Measurements from ENCODE around the gene TRIM40. TPM values are rescaled to one million over a fixed set of nuclear protein-coding genes. Genes with fewer than 3 reads are reported as not detected.

The TRIM40 gene
- polyA plus RNA-seq, 2 of the 4 experiments (the other 2 are of a cell fraction) = 0.05 TPM

DNA sequence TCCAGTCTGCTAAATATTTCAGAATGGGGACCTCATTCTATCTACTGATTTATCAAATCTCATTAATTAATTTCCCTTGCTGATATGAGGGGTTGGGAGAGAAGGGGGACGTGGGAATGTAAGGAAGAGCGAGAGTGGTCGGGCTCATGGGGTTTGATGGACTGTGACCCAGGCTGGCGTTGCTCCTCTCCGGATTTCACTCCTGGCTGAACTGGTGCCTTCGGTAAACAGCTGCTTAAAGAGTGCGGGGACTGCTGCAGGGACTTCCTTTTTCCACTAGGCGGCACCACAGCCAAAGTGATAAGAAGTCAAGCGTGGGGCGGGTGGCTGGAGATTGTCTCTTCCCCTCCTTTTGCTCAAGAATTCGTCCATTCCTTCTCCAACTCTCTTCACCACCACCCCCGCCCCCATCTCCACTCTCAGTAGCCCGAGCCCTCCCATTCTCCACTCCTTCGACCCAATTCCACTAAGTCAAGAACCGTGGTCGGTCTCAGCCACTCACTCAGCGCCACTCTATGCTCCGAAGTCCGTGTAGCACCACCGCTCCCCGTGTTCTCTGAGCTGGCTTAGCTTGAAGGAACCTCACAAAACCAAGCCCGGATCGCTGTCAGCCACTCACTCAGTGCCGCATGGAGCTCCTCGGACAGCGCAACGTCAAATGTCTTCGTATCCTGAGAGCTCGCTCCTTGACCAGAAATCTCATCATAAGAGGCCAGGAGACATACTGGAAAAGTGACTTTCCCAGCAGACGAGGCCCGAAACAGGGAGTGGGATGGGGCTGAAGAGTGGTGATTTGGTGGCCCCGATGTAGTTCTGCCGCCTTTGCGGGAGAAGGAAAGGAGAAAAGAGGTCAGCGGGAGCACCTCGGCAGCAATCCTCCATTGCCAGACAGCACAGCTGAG lies 32.7 kb upstream of the TRIM40 start (continued):
- TF ChIP-seq TP53 (CRISPR knock-in tag; IDR thresholded peaks at IDR 0.05) = no peak
- no peak for TF ChIP-seq RFX5 (IDR thresholded peaks at IDR 0.05)
- no peak for TF ChIP-seq EP300 (IDR thresholded peaks at IDR 0.05)
- TF ChIP-seq BHLHE40 (IDR thresholded peaks at IDR 0.05; ENCODE audit: low read depth, low read length) = no peak
- no peak for TF ChIP-seq EHMT2 (IDR thresholded peaks at IDR 0.05; ENCODE audit: low read depth)
- TF ChIP-seq, protein P1, sequence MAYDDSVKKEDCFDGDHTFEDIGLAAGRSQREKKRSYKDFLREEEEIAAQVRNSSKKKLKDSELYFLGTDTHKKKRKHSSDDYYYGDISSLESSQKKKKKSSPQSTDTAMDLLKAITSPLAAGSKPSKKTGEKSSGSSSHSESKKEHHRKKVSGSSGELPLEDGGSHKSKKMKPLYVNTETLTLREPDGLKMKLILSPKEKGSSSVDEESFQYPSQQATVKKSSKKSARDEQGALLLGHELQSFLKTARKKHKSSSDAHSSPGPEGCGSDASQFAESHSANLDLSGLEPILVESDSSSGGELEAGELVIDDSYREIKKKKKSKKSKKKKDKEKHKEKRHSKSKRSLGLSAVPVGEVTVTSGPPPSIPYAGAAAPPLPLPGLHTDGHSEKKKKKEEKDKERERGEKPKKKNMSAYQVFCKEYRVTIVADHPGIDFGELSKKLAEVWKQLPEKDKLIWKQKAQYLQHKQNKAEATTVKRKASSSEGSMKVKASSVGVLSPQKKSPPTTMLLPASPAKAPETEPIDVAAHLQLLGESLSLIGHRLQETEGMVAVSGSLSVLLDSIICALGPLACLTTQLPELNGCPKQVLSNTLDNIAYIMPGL (CRISPR knock-in tag; IDR thresholded peaks at IDR 0.05; ENCODE audit: borderline replicate concordance) = no peak
- TF ChIP-seq REST (IDR thresholded peaks at IDR 0.05) = no peak
- no peak for TF ChIP-seq NPAS2 (CRISPR knock-in tag; IDR thresholded peaks at IDR 0.05; ENCODE audit: borderline replicate concordance)
- no peak for TF ChIP-seq GATA3 (IDR thresholded peaks at IDR 0.05; ENCODE audit: borderline replicate concordance)
- TF ChIP-seq FOSL2 (IDR thresholded peaks at IDR 0.05) = no peak
- TF ChIP-seq FOSL2 (CRISPR knock-in tag; IDR thresholded peaks at IDR 0.05) = no peak
- no peak for TF ChIP-seq PHF8 (IDR thresholded peaks at IDR 0.05; ENCODE audit: borderline replicate concordance, low read depth)

DNA sequence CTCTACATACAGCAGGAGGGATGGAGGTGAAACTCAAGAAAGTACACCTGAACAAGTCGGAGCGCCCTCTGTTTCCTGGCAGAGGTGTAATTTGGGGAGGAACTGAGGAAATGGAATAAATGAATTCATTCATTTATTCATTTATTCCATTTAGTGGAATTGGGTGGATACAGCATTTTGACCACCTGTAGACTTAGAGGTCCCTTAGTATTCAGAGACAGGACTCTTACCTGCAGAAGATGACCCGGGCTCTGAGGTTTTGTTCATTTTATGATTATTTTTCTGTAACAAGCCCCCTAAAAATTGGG lies 32.1 kb upstream of the TRIM40 start:
- Histone ChIP-seq H3K27ac (peak overlapping the region in 1 of 2 experiments; percentile 77; a peak in 3 of 6 replicates), H3K4me3 (peak overlapping the region; percentile 38; the same call in 2 of the 3 replicates), H3K4me1 (peaks cover 21% of the 10 kb centered on the region), H3K9me3 (no peaks in the 10 kb centered on the region), H3K4me2 (peak overlapping the region; percentile 79)
- CTCF ChIA-PET = interaction anchor here (0.9 to 16.7 kb wide), 17 partner anchors 8 to 396 kb away, joined by 3 to 353 read pairs (median 8); partner anchors contain the start of genes RNF39, TRIM31 and TRIM40
- TF ChIP-seq, protein P1 (CRISPR knock-in tag; IDR thresholded peaks at IDR 0.05; ENCODE audit: borderline replicate concordance) = no peak
- no peak for TF ChIP-seq FOSL2 (IDR thresholded peaks at IDR 0.05)
- no peak for TF ChIP-seq FOSL2 (CRISPR knock-in tag; IDR thresholded peaks at IDR 0.05)
- no peak for TF ChIP-seq EP300 (IDR thresholded peaks at IDR 0.05)
- TF ChIP-seq HEYL (CRISPR knock-in tag; IDR thresholded peaks at IDR 0.05) = no peak
- no peak for TF ChIP-seq CBX2 (IDR thresholded peaks at IDR 0.05; ENCODE audit: borderline replicate concordance, low read depth)
- no peak for TF ChIP-seq REST (IDR thresholded peaks at IDR 0.05)
- TF ChIP-seq ZFP36 (IDR thresholded peaks at IDR 0.05; ENCODE audit: borderline replicate concordance, partially characterized antibody) = no peak
- TF ChIP-seq HES2 (IDR thresholded peaks at IDR 0.05) = no peak
- no peak for TF ChIP-seq RFX5 (IDR thresholded peaks at IDR 0.05)
- TF ChIP-seq, protein P2, sequence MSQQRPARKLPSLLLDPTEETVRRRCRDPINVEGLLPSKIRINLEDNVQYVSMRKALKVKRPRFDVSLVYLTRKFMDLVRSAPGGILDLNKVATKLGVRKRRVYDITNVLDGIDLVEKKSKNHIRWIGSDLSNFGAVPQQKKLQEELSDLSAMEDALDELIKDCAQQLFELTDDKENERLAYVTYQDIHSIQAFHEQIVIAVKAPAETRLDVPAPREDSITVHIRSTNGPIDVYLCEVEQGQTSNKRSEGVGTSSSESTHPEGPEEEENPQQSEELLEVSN (IDR thresholded peaks at IDR 0.05; ENCODE audit: borderline replicate concordance, low read depth) = no peak
- no peak for TF ChIP-seq RNF2 (IDR thresholded peaks at IDR 0.05; ENCODE audit: borderline replicate concordance, low read depth)
- no peak for TF ChIP-seq POLR2A (IDR thresholded peaks at IDR 0.05; ENCODE audit: low read length)
- no peak for TF ChIP-seq CEBPB (IDR thresholded peaks at IDR 0.05)
- TF ChIP-seq KDM1A (IDR thresholded peaks at IDR 0.05; ENCODE audit: low read depth) = no peak
- FAIRE-seq (no peak), ATAC-seq (no peak), DNase-seq (ENCODE audit: low read depth in 1 of 2, low spot score in 1 of 2) (no peak)
- WGBS (ENCODE audit: missing lambda C conversion rate) = 82% methylated on average over 3 of the region's 3 CpGs
- POLR2A ChIA-PET = interaction anchor here (0.6 to 1.0 kb wide), 2 partner anchors 27 to 29 kb away, joined by 3 to 5 read pairs; no protein-coding TSS in a partner anchor

Data from A549 (cell line).